ENCODE data around the gene RDH13. TPM values are rescaled to one million over a fixed set of nuclear protein-coding genes. Genes with fewer than 3 reads are reported as not detected.
A peak's percentile ranks its signal among the peaks of the same experiment; 100 is the strongest.
"Not testable (repeated sequence)": the region's sequence is repeated elsewhere in the genome, so short reads cannot be mapped to it uniquely, and the experiment has no call there.

Gene RDH13
- total RNA-seq, 1 donor from 2014 or later = 43.4 TPM

DNA sequence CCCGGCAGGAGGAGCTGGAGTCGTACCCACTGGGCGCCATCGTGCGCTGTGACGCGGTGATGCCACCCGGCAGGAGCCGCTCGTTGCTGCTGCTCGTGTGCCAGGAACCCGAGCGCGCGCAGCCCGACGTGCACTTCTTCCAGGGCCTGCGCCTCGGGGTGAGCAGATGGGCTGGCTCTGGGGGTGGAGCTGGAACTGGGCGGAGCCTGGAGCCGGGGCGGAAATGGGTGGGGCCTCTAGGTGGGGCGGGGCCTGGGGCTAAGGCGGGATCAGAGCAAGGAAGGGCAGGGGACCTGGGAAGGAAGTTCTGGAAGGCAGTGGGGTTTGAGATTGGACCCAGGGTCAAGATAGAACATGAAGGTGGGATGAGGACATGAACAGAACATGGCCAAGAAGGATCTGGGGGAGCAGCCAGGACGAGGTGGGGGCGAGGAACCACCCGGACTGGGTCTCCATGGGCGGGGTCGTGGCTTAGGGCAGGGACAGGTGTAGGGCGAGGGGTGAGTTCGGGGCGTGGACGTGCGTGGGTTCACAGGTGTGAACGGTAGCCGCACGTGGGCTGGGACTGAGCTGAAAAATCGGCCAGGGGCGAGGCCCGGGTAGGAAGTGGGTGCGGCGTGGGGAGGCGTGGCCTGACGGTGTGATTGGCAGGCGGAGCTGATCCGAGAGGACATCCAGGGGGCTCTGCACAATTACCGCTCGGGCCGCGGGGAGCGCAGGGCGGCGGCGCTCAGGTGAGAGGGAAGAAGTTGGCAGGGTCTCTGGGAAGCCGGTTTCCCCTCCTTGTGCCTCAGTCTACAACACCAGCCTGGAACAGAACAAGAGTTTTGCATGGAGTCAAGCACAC, 17.4 kb upstream of the RDH13 start:
- intact Hi-C loops (cut with DNase I) = no loop called here
- DNase-seq (ENCODE audit: low spot score) = peak; percentile 85

DNA sequence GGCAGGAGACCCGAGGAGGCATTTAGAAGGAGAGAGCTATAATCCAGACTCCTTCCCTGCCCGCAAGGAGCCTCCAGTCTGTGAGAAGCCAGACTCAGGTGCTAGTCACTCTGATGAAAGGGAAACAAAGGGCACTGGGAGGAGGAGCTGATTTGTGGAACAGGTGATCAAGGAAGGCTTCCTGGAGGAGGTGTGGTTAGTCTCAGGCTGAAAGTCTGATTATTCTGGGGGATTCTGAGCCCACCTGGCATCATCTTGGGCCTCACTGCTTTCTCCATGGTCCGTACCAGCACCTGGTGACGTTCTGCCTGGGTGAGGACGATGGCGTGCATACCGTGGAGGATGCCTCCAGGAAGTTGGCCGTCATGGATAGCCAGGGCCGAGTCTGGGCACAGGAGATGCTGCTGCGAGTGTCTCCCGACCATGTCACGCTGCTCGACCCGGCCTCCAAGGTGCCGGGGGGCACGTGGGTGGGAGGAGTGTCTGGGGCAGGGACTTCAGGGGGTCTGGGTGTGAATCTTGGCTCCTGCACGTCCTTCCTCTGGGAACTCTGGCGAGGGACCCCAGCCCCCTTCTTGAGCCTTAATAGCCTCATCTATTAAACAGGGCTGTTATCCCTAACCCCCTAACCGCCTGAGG, 16.6 kb upstream of the RDH13 start:
- DNase-seq (ENCODE audit: low spot score) = no peak
- intact Hi-C loops (cut with DNase I) = no loop called here

DNA sequence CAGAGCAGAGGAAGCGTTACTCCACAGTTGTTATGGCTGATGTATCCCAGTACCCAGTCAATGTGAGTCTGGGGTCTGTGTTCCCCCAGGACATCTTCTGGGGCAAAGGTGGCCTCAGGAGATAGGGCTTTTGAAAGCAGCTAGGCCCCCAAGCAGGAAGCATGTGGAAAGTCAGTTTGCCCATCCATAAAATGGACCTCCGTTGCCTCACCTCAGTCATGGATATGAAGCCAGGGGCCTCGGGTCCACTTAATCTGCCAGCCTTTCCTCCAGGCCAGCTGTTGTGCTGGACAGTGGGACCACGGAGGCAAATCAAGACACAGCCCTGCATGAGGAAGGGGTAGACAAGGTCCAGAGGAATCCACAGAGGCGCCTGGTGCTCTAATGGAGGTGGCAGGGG, 16.0 kb upstream of the RDH13 start:
- intact Hi-C loops (cut with DNase I) = no loop called here
- DNase-seq (ENCODE audit: low spot score) = no peak

DNA sequence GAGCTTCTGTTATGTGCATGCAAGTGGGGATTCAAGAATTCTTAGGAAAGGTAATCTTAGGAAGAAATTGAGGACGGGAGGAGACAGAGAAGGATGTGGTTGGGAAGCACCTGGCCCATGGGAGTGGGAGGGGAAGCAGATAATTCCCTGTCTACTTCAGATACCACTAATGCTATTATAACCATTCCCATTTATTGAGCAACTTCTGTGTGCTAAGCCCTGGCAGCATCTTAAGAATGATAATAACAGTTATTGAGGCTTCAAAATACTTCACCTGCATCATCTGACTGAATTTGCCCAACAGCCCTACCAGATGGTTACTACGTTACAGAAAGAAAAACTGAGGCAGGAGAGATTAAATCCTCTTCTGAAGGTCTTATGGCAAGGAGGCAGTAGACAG, 14.2 kb upstream of the RDH13 start:
- no peak for DNase-seq (ENCODE audit: low spot score)

DNA sequence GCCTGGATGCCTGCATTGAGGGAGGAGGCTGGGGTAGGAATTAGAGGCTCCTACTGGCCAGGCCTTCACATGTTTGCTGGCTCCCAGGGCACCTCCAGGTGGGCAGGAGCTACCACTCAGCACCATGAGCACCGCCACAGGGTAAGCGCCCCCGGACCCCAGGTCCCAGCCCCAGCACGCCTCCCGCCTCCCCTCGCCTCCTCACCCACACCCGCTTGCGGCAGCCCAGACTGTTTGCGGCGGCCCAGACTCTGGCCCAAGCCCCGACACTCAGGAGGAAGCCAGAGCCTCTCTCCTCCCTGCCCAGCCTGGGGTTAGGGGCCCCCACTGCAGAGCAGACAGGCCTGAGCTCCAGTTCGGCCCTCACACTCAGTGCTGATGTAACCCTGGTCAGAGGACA, 13.4 kb upstream of the RDH13 start:
- no peak for DNase-seq (ENCODE audit: low spot score)
- intact Hi-C loops (cut with DNase I) = no loop called here

More for the DNA sequence above, 14.2 kb upstream of the RDH13 start:
- intact Hi-C loops (cut with DNase I) = no loop called here

DNA sequence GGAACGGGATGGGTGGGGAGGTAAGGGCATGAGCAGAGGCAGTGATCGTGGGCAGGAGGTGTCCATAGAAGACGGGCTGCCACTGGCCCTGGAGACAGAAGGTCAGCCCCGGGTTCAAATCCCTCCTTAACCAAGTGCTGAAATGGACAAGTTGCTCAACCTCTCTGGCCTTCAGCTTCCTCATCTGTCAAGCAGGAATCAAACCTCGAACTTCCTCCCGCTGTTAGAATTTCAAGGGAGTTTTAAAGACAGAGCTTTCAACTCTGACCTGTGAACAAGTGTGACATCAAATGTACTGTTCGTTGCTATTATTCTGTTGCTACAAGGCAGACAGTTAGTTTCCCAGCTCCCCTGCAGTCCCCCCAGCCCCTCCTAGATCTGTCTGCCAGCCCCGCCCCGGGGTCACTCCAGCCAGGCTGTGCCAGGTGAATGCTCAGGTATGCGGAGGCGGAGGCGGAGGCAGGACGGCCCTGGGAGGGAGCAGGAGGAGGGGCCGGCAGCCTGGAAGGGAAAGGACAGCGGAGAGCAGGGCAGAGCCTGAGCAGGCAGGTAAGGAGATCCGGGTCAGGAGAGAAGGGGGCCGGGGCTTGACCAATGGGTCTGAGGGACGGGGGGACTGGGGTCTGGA, 12.5 kb upstream of the RDH13 start, which contains the start of gene EPS8L1:
TSS of gene EPS8L1 (plus strand) at position 499 of the 628 bp plus-strand sequence. CDS start 576 bp downstream, outside the sequence.
- intact Hi-C loops (cut with DNase I) = no loop called here
- no peak for DNase-seq (ENCODE audit: low spot score)

DNA sequence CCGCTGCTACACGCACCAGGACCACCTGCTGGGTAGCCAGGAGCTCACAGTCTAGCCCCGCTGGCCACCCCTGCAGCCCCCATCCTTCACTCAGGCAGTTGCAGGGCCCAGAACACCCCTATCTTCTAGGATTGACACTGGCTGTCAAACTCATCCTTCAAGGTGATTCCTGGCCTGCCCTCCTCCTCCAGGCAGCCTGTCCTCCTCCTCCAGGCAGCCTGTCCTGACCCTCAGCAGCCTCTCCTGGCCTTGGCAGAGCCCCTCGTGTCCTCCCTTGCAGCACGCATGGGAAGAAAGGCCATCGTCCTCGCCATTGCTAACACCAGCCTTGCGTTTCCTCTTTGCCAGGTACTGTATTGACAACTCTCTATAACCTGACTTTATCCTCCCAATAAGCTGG, 9.0 kb upstream of the RDH13 start:
- DNase-seq (ENCODE audit: low spot score) = no peak
- intact Hi-C loops (cut with DNase I) = no loop called here

DNA sequence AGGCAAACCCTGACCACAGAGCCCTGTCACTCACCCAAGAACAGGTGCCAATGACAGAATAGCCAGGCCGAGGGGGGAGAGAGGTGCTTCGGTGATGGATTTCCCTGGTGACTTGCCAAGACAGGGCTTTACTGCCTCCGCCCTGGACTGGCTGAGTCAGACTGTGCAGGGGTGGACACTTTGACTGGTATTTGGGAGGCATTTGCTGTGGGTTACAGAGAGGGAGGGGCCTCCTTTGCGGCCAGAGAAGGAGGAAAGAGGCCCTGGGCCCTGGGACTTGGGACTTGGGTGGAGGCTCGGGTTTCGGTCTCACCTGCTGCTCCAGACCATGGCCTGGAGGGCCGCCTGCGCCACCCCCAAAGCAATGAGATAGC, 8.2 kb upstream of the RDH13 start:
- no peak for DNase-seq (ENCODE audit: low spot score)
- intact Hi-C loops (cut with DNase I) = no loop called here

DNA sequence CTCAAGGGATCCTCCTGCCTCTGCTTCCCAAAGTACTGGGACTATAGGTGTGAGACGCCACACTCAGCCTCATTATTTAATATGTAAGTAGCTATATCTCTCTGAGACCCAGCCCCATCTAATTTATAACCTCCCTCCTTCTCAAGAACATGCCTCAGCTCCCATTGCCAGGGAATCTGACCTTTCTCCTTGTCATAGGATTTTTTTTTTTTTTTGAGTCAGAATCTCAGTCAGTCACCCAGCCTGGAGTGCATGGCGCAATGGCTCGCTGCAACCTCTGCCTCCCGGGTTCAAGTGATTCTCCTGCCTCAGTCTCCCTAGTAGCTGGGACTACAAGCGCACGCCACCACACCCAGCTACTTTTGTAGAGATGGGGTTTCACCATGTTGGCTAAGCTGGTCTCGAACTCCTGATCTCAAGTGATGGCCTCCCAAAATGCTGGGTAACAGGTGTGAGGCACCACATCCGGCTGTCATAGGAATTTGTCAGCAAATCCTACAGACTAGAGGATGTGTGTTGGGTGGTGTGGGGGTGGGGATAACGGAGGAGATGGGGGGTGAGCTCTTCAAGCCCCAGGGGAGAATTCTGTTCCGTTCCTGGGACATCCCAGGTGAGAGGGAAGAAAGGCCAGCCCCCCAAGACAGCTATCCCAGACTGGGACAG, 7.6 kb upstream of the RDH13 start:
- intact Hi-C loops (cut with DNase I) = no loop called here
- no peak for DNase-seq (ENCODE audit: low spot score)

DNA sequence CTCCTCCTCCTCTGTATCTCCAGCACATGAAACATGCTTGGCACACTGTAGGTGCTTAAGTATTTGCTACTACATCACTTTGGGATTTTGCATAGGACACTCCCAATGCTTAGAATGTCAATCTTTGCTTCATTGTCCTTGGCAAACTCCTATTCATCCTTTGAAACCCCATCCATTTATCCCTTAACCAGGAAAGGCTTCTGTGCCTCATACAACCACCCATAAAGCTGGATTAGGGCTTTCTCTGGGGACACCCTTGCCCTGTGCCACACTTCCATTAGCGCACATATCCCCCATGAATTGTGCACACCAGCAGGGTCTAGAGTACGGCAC, 6.9 kb upstream of the RDH13 start:
- intact Hi-C loops (cut with DNase I) = no loop called here
- DNase-seq (ENCODE audit: low spot score) = no peak

DNA sequence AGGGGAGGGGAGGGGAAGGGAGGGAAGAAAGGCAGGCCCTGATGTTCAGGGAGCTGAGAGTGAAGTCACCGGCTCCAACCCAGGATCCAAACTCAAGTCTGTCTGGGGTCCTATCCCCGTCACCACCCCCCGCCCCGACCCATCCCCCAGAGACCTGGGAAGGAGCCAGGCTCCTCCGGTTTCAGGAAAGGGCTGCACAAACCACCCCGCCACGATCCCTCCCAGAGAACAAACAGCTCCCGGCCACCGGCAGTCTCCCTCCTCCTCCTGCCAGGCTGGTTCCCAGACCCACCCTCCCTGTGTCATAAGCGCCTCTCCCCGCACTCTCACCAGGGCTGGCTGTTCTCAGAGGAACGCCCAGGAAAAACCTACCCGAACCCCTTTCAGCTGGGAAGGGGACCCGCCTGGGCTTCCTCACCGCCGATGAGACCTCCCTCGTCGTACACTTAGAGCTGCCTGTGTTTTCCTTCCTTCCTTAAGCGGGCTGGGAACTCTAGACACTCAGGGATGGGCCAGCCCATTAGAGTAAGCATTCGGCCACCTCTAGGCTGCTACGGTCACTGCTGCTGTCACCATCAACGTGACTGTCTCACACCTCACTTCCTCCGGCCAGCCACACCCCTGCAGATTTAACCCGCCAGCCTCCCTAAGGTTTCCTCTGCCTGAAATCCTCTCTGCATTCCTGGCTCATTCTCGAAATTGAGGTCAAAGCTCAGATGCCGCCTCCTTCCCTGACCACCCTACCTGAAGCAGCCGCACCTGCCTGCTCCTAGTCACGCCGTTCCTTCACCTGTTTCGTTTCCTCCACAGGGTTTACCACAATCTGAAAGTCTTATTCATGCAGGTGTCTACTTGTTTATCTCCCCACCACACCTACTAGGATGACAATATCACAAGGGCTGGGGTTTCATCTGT, 6.3 kb upstream of the RDH13 start:
- DNase-seq (ENCODE audit: low spot score) = no peak

DNA sequence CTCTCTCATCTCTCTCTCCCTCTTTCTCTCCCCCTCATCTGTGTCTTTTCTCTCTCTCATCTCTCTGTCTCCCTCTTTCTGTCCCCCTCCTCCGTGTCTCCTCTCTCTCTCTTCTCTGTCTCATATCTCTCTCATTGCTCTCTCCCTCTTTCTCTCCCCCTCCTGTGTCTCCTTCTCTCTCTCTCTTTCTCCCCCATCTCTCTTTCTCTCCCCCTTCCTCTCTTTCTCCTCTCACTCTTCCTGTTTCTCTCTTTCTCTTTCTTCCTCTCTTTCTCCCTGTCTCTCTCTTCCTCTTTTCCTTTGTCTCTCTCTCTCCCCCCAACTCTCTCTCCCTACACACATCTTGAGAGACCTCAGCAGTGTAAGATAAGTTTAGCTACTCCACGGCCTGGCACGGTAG, 4.9 kb upstream of the RDH13 start:
- intact Hi-C loops (cut with DNase I) = no loop called here
- no peak for DNase-seq (ENCODE audit: low spot score)

More for the DNA sequence above, 6.3 kb upstream of the RDH13 start:
- intact Hi-C loops (cut with DNase I) = no loop called here

DNA sequence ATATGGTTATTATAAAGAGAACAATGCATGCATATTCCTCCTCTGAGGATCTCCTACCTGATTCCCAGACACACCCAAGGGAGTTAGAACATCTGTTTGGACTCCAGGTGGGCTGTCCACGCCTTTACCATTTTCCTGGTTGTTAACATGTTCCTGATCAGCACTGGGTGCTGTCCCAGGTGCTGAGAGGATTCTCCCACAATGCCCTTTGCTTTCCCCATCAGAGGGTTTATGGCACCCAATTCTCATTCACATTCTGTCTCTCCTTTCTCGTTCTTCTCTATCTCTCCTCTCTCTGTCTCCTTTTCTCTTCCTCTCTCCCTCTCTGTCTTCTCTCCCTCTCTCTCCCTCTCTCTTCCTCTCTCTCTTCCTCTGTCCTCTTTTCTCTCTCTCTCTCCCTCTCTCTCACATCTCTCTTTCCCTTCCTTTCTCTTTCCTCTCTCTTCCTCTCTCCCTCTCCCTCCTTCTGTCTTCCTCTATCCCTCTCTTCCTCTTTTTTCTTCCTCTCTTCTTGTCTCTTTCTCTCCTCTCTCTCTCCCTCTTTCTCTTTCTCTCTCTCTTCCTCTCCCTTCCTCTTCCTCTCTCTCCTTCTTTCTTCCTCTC, 3.3 kb upstream of the RDH13 start:
- intact Hi-C loops (cut with DNase I) = no loop called here
- DNase-seq (ENCODE audit: low spot score) = no peak

DNA sequence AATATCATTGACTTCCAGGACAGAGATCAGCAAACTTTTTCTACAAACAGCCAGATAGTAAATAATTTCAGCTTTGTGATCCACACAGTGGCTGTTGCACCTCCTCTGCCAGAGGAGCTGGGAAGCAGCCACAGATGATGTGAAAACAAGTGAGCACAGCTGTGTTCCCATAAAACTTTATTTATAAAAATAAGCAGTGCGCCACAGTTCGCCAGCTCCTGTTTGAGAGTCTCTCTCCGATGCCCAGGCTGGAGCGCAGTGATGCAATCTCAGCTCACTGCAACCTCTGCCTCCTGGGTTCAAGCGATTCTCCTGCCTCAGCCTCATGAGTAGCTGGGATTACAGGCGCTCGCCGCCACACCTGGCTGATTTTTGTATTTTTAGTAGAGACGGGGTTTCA, 2.6 kb upstream of the RDH13 start:
- DNase-seq (ENCODE audit: low spot score); intact Hi-C loops (cut with DNase I): not testable (repeated sequence)

DNA sequence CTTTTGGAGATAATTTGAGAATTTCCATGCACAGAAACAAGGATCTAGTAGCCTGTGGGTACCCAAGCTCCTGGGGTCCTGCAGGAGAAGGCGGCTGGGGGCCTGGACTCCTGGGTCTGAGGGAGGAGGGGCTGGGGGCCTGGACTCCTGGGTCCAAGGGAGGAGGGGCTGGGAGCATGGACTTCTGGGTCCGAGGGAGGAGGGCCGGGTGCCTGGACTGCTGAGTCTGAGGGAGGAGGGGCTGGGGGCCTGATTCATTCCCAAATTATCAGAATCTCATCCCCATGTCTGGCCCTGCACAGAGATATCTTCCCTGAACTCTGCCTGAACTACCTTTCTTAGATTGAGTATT, 520 bp upstream of the RDH13 start:
- intact Hi-C loops (cut with DNase I) = no loop called here
- no peak for DNase-seq (ENCODE audit: low spot score)

DNA sequence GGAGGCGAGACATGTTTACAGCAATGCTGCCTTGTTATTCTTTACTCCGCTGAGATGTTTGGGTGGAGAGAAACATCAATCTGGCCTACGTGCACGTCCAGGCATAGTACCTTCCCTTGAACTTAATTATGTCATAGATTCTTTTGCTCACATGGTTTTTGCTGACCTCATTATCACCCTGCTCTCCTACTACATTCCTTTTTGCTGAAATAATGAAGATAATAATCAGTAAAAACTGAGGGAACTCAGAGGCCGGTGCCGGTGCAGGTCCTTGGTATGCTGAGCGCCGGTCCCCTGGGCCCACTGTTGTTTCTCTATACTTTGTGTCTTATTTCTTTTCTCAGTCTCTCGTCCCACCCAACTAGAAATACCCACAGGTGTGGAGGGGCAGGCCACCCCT, 2.7 kb downstream of the RDH13 start:
- DNase-seq (ENCODE audit: low spot score); intact Hi-C loops (cut with DNase I): not testable (repeated sequence)

DNA sequence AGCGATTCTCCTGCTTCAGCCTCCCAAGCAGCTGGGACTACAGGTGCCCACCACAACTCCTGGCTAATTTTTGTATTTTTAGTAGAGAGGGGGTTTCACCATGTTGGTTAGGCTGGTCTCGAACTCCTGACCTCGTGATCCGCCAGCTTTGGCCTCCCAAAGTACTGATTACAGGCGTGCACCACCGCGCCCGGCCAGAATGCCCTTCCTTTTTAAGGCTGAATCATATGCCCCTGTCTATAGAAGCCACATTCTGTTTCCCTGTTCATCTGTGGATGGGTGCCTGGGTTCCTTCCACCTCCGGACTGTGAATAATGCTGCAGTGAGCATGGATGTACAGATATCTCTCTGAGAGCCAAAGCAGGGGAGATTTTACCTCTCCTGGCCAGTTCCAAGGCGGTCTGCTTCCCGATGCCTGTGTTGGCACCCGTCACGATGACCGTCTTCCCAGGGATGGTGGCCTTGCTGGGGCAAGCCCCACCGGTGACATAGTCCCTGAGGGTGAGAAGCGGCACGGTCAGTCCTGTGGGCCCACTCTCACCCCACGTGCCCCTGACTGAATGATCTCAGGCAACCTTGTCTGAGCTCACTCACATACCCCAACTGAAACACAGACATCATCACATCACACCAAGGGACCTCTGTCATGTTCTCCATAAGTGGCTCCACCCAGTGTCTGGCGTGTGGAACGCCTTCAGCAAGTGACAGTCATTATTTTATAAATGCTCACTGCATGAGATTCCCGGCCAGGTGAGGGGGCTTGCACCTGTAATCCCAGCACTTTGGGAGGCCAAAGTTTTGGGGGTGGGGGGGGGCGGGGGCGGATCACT, 4.0 kb downstream of the RDH13 start:
- intact Hi-C loops (cut with DNase I) = no loop called here

DNA sequence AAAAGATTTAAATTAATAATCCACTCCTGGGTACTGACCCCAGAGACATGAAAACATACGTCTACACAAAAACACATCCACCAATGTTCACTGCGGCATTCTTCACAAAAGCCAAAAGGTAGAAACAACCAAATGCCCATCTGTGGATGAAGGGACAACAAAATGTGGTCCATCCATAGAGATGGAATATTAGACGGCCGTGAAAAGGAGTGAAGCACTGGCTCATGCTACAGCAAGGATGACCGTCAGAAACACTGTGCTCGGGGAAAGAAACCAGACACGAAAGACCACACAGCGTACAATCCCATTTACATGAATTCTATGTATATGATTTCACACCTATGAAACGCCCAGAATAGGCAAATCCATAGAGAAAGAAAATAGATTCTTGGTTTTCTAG, 6.1 kb downstream of the RDH13 start:
- intact Hi-C loops (cut with DNase I) = no loop called here
- no peak for DNase-seq (ENCODE audit: low spot score)

More for the DNA sequence above, 4.0 kb downstream of the RDH13 start:
- DNase-seq (ENCODE audit: low spot score) = no peak

All from cardiac septum (tissue), 1 donor.